AG09319 (cell line): ENCODE measurements around the gene PPARD.

Experiments
- DNase-seq: peaks from one replicate; pipeline ENCODE4 v3.0.0-alpha.2; 2010; ENCODE audit warnings: low read depth; ENCODE audit errors: extremely low read depth
- CTCF ChIP-seq: IDR thresholded peaks from 2 replicates; pipeline ENCODE4 v1.5.1; 2011; ENCODE audit warnings: low read depth, mild to moderate bottlenecking, inconsistent platforms, low read length, moderate library complexity

The PPARD gene

GRCh38 chr6:35309611-35310264 lies 32.6 kb upstream of the PPARD start:
- no peak for DNase-seq
- TF ChIP-seq CTCF = no peak

GRCh38 chr6:35310265-35310831 lies 32.0 kb upstream of the PPARD start:
- no peak for TF ChIP-seq CTCF
- no peak for DNase-seq

GRCh38 chr6:35311390-35312075 lies 30.8 kb upstream of the PPARD start:
- TF ChIP-seq CTCF = no peak
- no peak for DNase-seq

- DNase-seq = no peak
These were observed 30.1 kb upstream of the PPARD start for GRCh38 chr6:35312076-35312800.

GRCh38 chr6:35312807-35313206 lies 29.6 kb upstream of the PPARD start:
- no peak for DNase-seq
- TF ChIP-seq CTCF = no peak

More at GRCh38 chr6:35312076-35312800, 30.1 kb upstream of the PPARD start:
- TF ChIP-seq CTCF = no peak

- DNase-seq = no peak
- no peak; the same call in 1 of the 2 replicates for TF ChIP-seq CTCF
These were observed 24.7 kb upstream of the PPARD start for GRCh38 chr6:35317483-35318195.
